Mesendoderm (in vitro differentiated cells): ENCODE results near the gene AFAP1.

Experiments used
- DNase-seq: peaks from one replicate; pipeline ENCODE4 v3.0.0; 2013
- H2AK5ac ChIP-seq: 2 replicates; pipeline ENCODE4 v1.6.1; 2013; ENCODE audit warnings: low read length, inconsistent platforms
- H2BK120ac ChIP-seq: 2 replicates; pipeline ENCODE4 v1.6.1; 2013; ENCODE audit warnings: low read depth, mild to moderate bottlenecking, low read length, moderate library complexity, mixed read lengths
- H2BK15ac ChIP-seq: replicated peaks from 2 replicates; pipeline ENCODE4 v1.6.1; 2013; ENCODE audit warnings: low read depth, mild to moderate bottlenecking, moderate library complexity
- H2BK5ac ChIP-seq: 2 replicates; pipeline ENCODE4 v1.6.1; 2013; ENCODE audit warnings: low read length, inconsistent platforms
- H3K18ac ChIP-seq: 2 replicates; pipeline ENCODE4 v1.6.1; 2013; ENCODE audit warnings: mild to moderate bottlenecking, low read length, mixed read lengths
- H3K23ac ChIP-seq: one replicate; pipeline ENCODE4 v1.6.1; 2013; ENCODE audit warnings: low read length
- H3K27ac ChIP-seq: 2 replicates; pipeline ENCODE4 v1.5.1; 2013; ENCODE audit warnings: low read depth, mild to moderate bottlenecking, inconsistent platforms, low read length, moderate library complexity
- H3K27me3 ChIP-seq: 2 replicates; pipeline ENCODE4 v1.6.1; 2013; ENCODE audit warnings: low read length, control low read depth, mild to moderate bottlenecking, inconsistent platforms; ENCODE audit not compliant: insufficient read depth, poor library complexity
- H3K36me3 ChIP-seq: 2 replicates; pipeline ENCODE4 v1.6.1; 2013; ENCODE audit warnings: low read length, inconsistent platforms; ENCODE audit not compliant: control insufficient read depth, insufficient read depth
- H3K4ac ChIP-seq: one replicate; pipeline ENCODE4 v1.6.1; 2013; ENCODE audit warnings: low read depth, mild to moderate bottlenecking, low read length, moderate library complexity
- H3K4me1 ChIP-seq: 2 replicates; pipeline ENCODE4 v1.6.1; 2013; ENCODE audit warnings: low read depth, low read length, inconsistent platforms; ENCODE audit not compliant: control insufficient read depth
- H3K4me2 ChIP-seq: 2 replicates; pipeline ENCODE4 v1.6.1; 2013; ENCODE audit warnings: low read length
- H3K4me3 ChIP-seq: 2 replicates; pipeline ENCODE4 v1.5.1; 2013; ENCODE audit warnings: mild to moderate bottlenecking, low read length
- H3K56ac ChIP-seq: one replicate; pipeline ENCODE4 v1.6.1; 2013; ENCODE audit warnings: low read length
- H3K79me1 ChIP-seq: 2 replicates; pipeline ENCODE4 v1.6.1; 2013; ENCODE audit warnings: low read length, inconsistent platforms
- H3K79me2 ChIP-seq: 2 replicates; pipeline ENCODE4 v1.6.1; 2013; ENCODE audit warnings: mild to moderate bottlenecking, low read length; ENCODE audit not compliant: control insufficient read depth, insufficient read depth
- H3K9ac ChIP-seq: 2 replicates; pipeline ENCODE4 v1.6.1; 2013; ENCODE audit warnings: low read length, inconsistent platforms
- H4K5ac ChIP-seq: one replicate; pipeline ENCODE4 v1.6.1; 2013; ENCODE audit warnings: low read length
- H4K8ac ChIP-seq: one replicate; pipeline ENCODE4 v1.6.1; 2013; ENCODE audit warnings: low read depth, mild to moderate bottlenecking, control low read depth, low read length, moderate library complexity
- WGBS: extraction: QIAGEN DNeasy Blood & Tissue Kit; methylation state at CpG from one replicate; pipeline ENCODE4 v1.1.7; 2013; ENCODE audit warnings: low lambda C conversion rate, missing lambda C conversion rate; ENCODE audit not compliant: insufficient coverage; ENCODE audit errors: extremely low coverage; 5-methylcytosine and 5-hydroxymethylcytosine counted together

The AFAP1 gene

GRCh38 chr4:7760706-7761105 is 179.0 kb downstream of the AFAP1 start:
- H3K27me3 ChIP-seq, result no peaks in the 10 kb centered on the region
- no peak overlapping the region for H3K4ac ChIP-seq
- no peak overlapping the region for H2BK15ac ChIP-seq
- H3K79me1 ChIP-seq, result no peaks in the 10 kb centered on the region
- no peak overlapping the region for H3K9ac ChIP-seq
- no peak for DNase-seq
- H3K36me3 ChIP-seq, result no peaks in the 10 kb centered on the region
- no peak overlapping the region for H3K23ac ChIP-seq
- H3K27ac ChIP-seq, result no peak overlapping the region
- no peak overlapping the region for H3K18ac ChIP-seq
- no peak overlapping the region for H2BK5ac ChIP-seq
- no peak overlapping the region for H3K4me2 ChIP-seq
- H3K56ac ChIP-seq, result no peak overlapping the region
- no peak overlapping the region for H2BK120ac ChIP-seq
- H3K79me2 ChIP-seq, result no peaks in the 10 kb centered on the region
- H2AK5ac ChIP-seq, result no peak overlapping the region
- no peak overlapping the region for H4K5ac ChIP-seq
- H4K8ac ChIP-seq, result no peak overlapping the region
- no peak overlapping the region for H3K4me3 ChIP-seq
- no peaks in the 10 kb centered on the region for H3K4me1 ChIP-seq
- WGBS, result no CpG with 5 or more reads among the region's 16 CpGs

GRCh38 chr4:7760228-7760627 is 179.4 kb downstream of the AFAP1 start:
- Histone ChIP-seq H2AK5ac (no peak overlapping the region), H3K4me2 (no peak overlapping the region), H3K36me3 (no peaks in the 10 kb centered on the region), H2BK15ac (no peak overlapping the region), H4K5ac (no peak overlapping the region), H3K4ac (no peak overlapping the region), H2BK5ac (no peak overlapping the region), H4K8ac (no peak overlapping the region), H3K4me1 (no peaks in the 10 kb centered on the region), H2BK120ac (no peak overlapping the region), H3K56ac (no peak overlapping the region), H3K4me3 (no peak overlapping the region), H3K23ac (no peak overlapping the region), H3K79me1 (no peaks in the 10 kb centered on the region), H3K18ac (no peak overlapping the region), H3K79me2 (no peaks in the 10 kb centered on the region), H3K27me3 (no peaks in the 10 kb centered on the region), H3K27ac (no peak overlapping the region), H3K9ac (no peak overlapping the region)
- no CpG with 5 or more reads among the region's 9 CpGs for WGBS
- DNase-seq, result no peak

- Histone ChIP-seq H3K36me3 (no peaks in the 10 kb centered on the region), H2BK120ac (no peak overlapping the region), H3K27me3 (no peaks in the 10 kb centered on the region)
These were observed 180.0 kb downstream of the AFAP1 start for GRCh38 chr4:7759635-7760034.

GRCh38 chr4:7759216-7759615 is 180.4 kb downstream of the AFAP1 start:
- Histone ChIP-seq H3K27me3 (no peaks in the 10 kb centered on the region), H3K4me2 (no peak overlapping the region), H4K5ac (no peak overlapping the region), H3K4ac (no peak overlapping the region), H2BK15ac (no peak overlapping the region), H3K27ac (no peak overlapping the region), H3K4me3 (no peak overlapping the region), H3K56ac (no peak overlapping the region), H3K36me3 (no peaks in the 10 kb centered on the region), H2AK5ac (no peak overlapping the region), H3K79me2 (no peaks in the 10 kb centered on the region), H3K18ac (no peak overlapping the region), H2BK120ac (no peak overlapping the region), H3K79me1 (no peaks in the 10 kb centered on the region), H3K23ac (no peak overlapping the region), H4K8ac (no peak overlapping the region), H3K4me1 (no peaks in the 10 kb centered on the region), H2BK5ac (no peak overlapping the region), H3K9ac (no peak overlapping the region)
- WGBS, result no CpG with 5 or more reads among the region's 12 CpGs
- DNase-seq, result no peak

More at GRCh38 chr4:7759635-7760034, 180.0 kb downstream of the AFAP1 start:
- no peak for DNase-seq
- no peak overlapping the region for H3K18ac ChIP-seq
- H4K8ac ChIP-seq, result no peak overlapping the region
- H3K4me3 ChIP-seq, result no peak overlapping the region
- no peak overlapping the region for H2BK5ac ChIP-seq
- H3K9ac ChIP-seq, result no peak overlapping the region
- no peaks in the 10 kb centered on the region for H3K4me1 ChIP-seq
- no peak overlapping the region for H4K5ac ChIP-seq
- H3K23ac ChIP-seq, result no peak overlapping the region
- H2AK5ac ChIP-seq, result no peak overlapping the region
- no peaks in the 10 kb centered on the region for H3K79me2 ChIP-seq
- no peak overlapping the region for H3K56ac ChIP-seq
- H2BK15ac ChIP-seq, result no peak overlapping the region
- no peak overlapping the region for H3K4me2 ChIP-seq
- no peaks in the 10 kb centered on the region for H3K79me1 ChIP-seq
- no CpG with 5 or more reads among the region's 7 CpGs for WGBS
- H3K27ac ChIP-seq, result no peak overlapping the region
- H3K4ac ChIP-seq, result no peak overlapping the region

GRCh38 chr4:7758476-7758875 is 181.2 kb downstream of the AFAP1 start:
- Histone ChIP-seq H3K36me3 (no peaks in the 10 kb centered on the region), H3K4me3 (no peak overlapping the region), H3K4me2 (no peak overlapping the region), H2BK15ac (no peak overlapping the region), H3K4me1 (no peaks in the 10 kb centered on the region), H2AK5ac (no peak overlapping the region), H3K79me2 (no peaks in the 10 kb centered on the region), H3K4ac (no peak overlapping the region), H3K23ac (no peak overlapping the region), H3K79me1 (no peaks in the 10 kb centered on the region), H3K56ac (no peak overlapping the region), H3K9ac (no peak overlapping the region), H4K5ac (no peak overlapping the region), H2BK120ac (no peak overlapping the region), H3K27me3 (no peaks in the 10 kb centered on the region), H3K18ac (no peak overlapping the region), H4K8ac (no peak overlapping the region), H2BK5ac (no peak overlapping the region), H3K27ac (no peak overlapping the region)
- no peak for DNase-seq
- WGBS, result no CpG with 5 or more reads among the region's 11 CpGs
